ENCODE results near the gene GALNT14.

GALNT14 gene

GRCh38 chr2:31008561-31009114 is 129.6 kb downstream of the GALNT14 start:
- no peak for DNase-seq (ENCODE audit: low read depth)

- no peak for DNase-seq (ENCODE audit: low read depth)
These were observed 134.0 kb downstream of the GALNT14 start for GRCh38 chr2:31004257-31004656.

- no peak for DNase-seq (ENCODE audit: low read depth)
These were observed 134.5 kb downstream of the GALNT14 start for GRCh38 chr2:31003749-31004148.

- DNase-seq (ENCODE audit: low read depth): no peak
These were observed 135.6 kb downstream of the GALNT14 start for GRCh38 chr2:31002537-31003150.

GRCh38 chr2:31000970-31001369 is 137.3 kb downstream of the GALNT14 start:
- no peak for DNase-seq (ENCODE audit: low read depth)

GRCh38 chr2:30998672-30999071 is 139.6 kb downstream of the GALNT14 start:
- DNase-seq (ENCODE audit: low read depth): no peak

GRCh38 chr2:30997979-30998378 is 140.3 kb downstream of the GALNT14 start:
- DNase-seq (ENCODE audit: low read depth): no peak

GRCh38 chr2:30994227-30995056 is 143.8 kb downstream of the GALNT14 start:
- no peak for DNase-seq (ENCODE audit: low read depth)

- DNase-seq (ENCODE audit: low read depth): no peak
These were observed 145.5 kb downstream of the GALNT14 start for GRCh38 chr2:30992781-30993180.

GRCh38 chr2:30990671-30991070 is 147.6 kb downstream of the GALNT14 start:
- no peak for DNase-seq (ENCODE audit: low read depth)

- DNase-seq (ENCODE audit: low read depth): no peak
These were observed 148.1 kb downstream of the GALNT14 start for GRCh38 chr2:30990176-30990575.

- no peak for DNase-seq (ENCODE audit: low read depth)
These were observed 148.5 kb downstream of the GALNT14 start for GRCh38 chr2:30989746-30990145.

- DNase-seq (ENCODE audit: low read depth): no peak
These were observed 150.7 kb downstream of the GALNT14 start for GRCh38 chr2:30987566-30987965.

GRCh38 chr2:30986231-30986580 is 152.0 kb downstream of the GALNT14 start:
- DNase-seq (ENCODE audit: low read depth): no peak

- DNase-seq (ENCODE audit: low read depth): no peak
These were observed 152.6 kb downstream of the GALNT14 start for GRCh38 chr2:30985493-30986230.

GRCh38 chr2:30984148-30984547 is 154.1 kb downstream of the GALNT14 start:
- no peak for DNase-seq (ENCODE audit: low read depth)

- no peak for DNase-seq (ENCODE audit: low read depth)
These were observed 156.7 kb downstream of the GALNT14 start for GRCh38 chr2:30981510-30981909.

GRCh38 chr2:30981096-30981495 is 157.1 kb downstream of the GALNT14 start:
- no peak for DNase-seq (ENCODE audit: low read depth)

GRCh38 chr2:30979822-30980245 is 158.4 kb downstream of the GALNT14 start:
- peak; percentile 9 for DNase-seq (ENCODE audit: low read depth)

GRCh38 chr2:30978854-30979253 is 159.4 kb downstream of the GALNT14 start:
- no peak for DNase-seq (ENCODE audit: low read depth)

GRCh38 chr2:30978044-30978443 is 160.2 kb downstream of the GALNT14 start:
- DNase-seq (ENCODE audit: low read depth): no peak

- no peak for DNase-seq (ENCODE audit: low read depth)
These were observed 163.1 kb downstream of the GALNT14 start for GRCh38 chr2:30975156-30975555.

GRCh38 chr2:30974554-30974953 is 163.7 kb downstream of the GALNT14 start:
- DNase-seq (ENCODE audit: low read depth): no peak

Measured in amniotic epithelial cell (primary cell).